Activated B cell treated with CpG ODN at 0.5 μM for 24 hours (primary cell): ENCODE data around the gene DENND6B. TPM values are rescaled to one million over a fixed set of nuclear protein-coding genes. Genes with fewer than 3 reads are reported as not detected.

Experiments used
- ATAC-seq: fragments of 200-7000 bp; cut with Tn5 transposase; one replicate; pipeline ENCODE4 v1.10.0; 2021; ENCODE audit warnings: low read depth, mild to moderate bottlenecking, moderate library complexity
- CTCF ChIA-PET: fragments of 350-600 bp; sonication (Branson Sonifier 250); formaldehyde crosslinking; loops from one replicate; lab custom pipeline; 2021; ENCODE audit warnings: antibody characterized with exemption; lab: Charles Lee
- POLR2A ChIA-PET: fragments of 350-600 bp; sonication (Branson Sonifier 250); formaldehyde crosslinking; loops from one replicate; lab custom pipeline; 2021; ENCODE audit warnings: antibody characterized with exemption; lab: Charles Lee
- DNase-seq: peaks from one replicate; pipeline ENCODE4 v3.0.0; 2022
- H3K27ac Mint-ChIP-seq: one replicate; pipeline ENCODE4 v1.8.0; 2020; ENCODE audit warnings: mixed read lengths
- H3K27me3 Mint-ChIP-seq: one replicate; pipeline ENCODE4 v1.8.0; 2021; ENCODE audit warnings: mixed read lengths
- H3K36me3 Mint-ChIP-seq: one replicate; pipeline ENCODE4 v1.8.0; 2021; ENCODE audit warnings: low read depth, mixed read lengths
- H3K4me1 Mint-ChIP-seq: one replicate; pipeline ENCODE4 v1.8.0; 2021; ENCODE audit warnings: mixed read lengths
- H3K4me3 Mint-ChIP-seq: one replicate; pipeline ENCODE4 v1.8.0; 2020; ENCODE audit warnings: mild to moderate bottlenecking, mixed read lengths
- H3K9me3 Mint-ChIP-seq: one replicate; pipeline ENCODE4 v1.8.0; 2020; ENCODE audit warnings: mixed read lengths
- intact Hi-C: fragments of 100-400 bp; cut with micrococcal nuclease; formaldehyde crosslinking; loops from one replicate; pipeline ENCODE4 v1.15.1; 2024
- total RNA-seq: library from RNA; stranded (reverse); gene quantifications from 2 replicates; pipeline ENCODE4 v1.2.3, GENCODE V29; 2022
- TF ChIP-seq, protein P1 (sequence below): fragments of 200-600 bp; IDR thresholded peaks from one replicate; pipeline ENCODE4 v1.8.0; 2022; ENCODE audit warnings: antibody characterized with exemption, mild to moderate bottlenecking

The DENND6B gene
- total RNA-seq, 1 donor from 2014 or later: 5.2 TPM

DNA sequence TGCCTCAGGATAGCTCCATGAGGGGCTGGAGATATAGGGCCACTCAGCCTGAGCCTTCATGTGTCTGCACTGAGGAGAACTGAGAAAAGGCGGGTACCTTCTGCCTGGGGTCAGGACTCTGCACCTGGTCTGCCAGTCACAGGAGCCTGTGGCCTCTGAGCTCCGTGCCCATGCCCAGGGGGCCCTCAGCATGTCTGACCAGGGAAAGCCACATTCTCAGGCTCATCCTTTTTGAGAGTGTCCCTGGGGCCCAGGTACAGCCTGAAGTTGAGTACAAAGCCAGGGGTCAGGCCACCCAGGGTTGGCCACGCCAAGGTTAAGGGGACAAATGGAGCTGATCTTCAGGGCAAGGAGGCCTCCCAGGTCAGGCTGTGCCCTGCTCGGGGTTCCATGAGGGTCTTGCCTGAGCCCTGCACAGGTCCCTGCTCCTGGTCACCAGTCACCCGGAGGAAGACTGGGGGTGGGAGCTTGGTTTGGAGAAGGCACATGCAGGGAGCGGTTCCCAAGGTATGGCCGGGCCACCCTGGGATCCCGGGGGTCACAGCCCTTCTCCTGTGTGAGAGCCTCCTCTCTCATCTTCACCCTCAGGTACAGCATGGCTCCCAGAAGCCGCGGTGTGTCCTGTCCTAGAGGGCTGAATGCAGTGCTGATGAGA lies 6.0 kb downstream of the DENND6B start:
- ChIA-PET CTCF (interaction anchor here (1.1 to 1.2 kb wide), 2 partner anchors 15 to 44 kb away, joined by 3 read pairs; no protein-coding TSS in a partner anchor), POLR2A (interaction anchor here (0.8 to 2.0 kb wide), 3 partner anchors 13 to 44 kb away, joined by 3 to 8 read pairs (median 5); partner anchors contain the start of gene PLXNB2)
- H3K4me3 Mint-ChIP-seq: no peak overlapping the region
- ATAC-seq: no peak
- no peak overlapping the region for H3K27ac Mint-ChIP-seq
- no peak for DNase-seq
- peaks cover 3% of the 10 kb centered on the region for H3K27me3 Mint-ChIP-seq
- intact Hi-C loops: no loop called here
- peaks cover 32% of the 10 kb centered on the region for H3K4me1 Mint-ChIP-seq
- H3K9me3 Mint-ChIP-seq: no peaks in the 10 kb centered on the region
- H3K36me3 Mint-ChIP-seq: no peaks in the 10 kb centered on the region
- TF ChIP-seq, protein P1, sequence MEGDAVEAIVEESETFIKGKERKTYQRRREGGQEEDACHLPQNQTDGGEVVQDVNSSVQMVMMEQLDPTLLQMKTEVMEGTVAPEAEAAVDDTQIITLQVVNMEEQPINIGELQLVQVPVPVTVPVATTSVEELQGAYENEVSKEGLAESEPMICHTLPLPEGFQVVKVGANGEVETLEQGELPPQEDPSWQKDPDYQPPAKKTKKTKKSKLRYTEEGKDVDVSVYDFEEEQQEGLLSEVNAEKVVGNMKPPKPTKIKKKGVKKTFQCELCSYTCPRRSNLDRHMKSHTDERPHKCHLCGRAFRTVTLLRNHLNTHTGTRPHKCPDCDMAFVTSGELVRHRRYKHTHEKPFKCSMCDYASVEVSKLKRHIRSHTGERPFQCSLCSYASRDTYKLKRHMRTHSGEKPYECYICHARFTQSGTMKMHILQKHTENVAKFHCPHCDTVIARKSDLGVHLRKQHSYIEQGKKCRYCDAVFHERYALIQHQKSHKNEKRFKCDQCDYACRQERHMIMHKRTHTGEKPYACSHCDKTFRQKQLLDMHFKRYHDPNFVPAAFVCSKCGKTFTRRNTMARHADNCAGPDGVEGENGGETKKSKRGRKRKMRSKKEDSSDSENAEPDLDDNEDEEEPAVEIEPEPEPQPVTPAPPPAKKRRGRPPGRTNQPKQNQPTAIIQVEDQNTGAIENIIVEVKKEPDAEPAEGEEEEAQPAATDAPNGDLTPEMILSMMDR: no peak

DNA sequence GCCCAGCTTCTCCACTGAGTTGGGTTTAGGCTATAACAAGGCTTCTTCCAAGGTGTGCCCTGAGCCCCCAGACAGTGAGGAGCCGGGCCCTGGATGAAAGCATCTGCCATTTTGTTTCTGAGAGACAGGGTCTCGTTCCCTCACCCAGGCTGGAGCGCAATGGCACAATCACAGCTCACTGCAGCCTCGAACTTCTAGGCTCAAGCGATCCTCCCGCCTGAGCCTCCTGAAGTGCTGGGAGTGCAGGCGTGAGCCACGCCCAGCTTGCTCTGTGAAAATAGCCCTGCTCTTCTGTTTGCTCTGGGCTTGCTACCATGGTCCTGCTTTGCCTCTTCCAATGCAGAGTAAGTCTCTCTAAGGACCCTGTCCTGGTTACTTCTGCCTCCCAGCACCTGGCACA lies 6.7 kb downstream of the DENND6B start:
- intact Hi-C loops: no loop called here
- H3K27ac Mint-ChIP-seq: no peak overlapping the region

DNA sequence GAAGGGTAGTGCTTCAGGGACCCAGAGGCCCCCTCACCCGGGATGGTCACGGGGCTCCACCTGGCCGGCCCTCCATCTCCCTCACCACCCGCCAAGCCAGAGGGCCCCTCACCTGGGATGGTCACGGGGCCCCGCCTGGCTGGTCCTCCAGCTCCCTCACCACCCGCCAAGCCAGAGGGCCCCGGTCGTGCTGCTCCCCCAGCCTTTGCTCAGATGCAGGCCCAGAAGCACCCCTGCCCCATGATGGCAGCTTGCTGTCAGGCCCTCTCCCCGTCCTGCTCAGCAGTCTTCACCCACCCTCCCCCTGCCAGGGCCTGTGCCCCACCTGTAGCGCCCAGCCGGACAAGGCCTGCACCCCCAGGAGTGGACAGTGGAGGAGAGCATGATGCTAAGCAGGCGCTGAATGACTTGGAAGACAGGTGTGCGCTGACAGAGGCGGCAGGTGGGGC lies 7.3 kb downstream of the DENND6B start:
- POLR2A ChIA-PET: interaction anchor here (0.8 to 2.0 kb wide), 3 partner anchors 12 to 17 kb away, joined by 3 to 8 read pairs (median 4); partner anchors contain the start of gene PLXNB2
- H3K36me3 Mint-ChIP-seq: no peaks in the 10 kb centered on the region
- no peak overlapping the region for H3K4me3 Mint-ChIP-seq
- intact Hi-C loops: no loop called here
- TF ChIP-seq, protein P1: no peak
- no peaks in the 10 kb centered on the region for H3K27me3 Mint-ChIP-seq
- H3K9me3 Mint-ChIP-seq: no peaks in the 10 kb centered on the region
- peaks cover 42% of the 10 kb centered on the region for H3K4me1 Mint-ChIP-seq
- DNase-seq (no peak), ATAC-seq (no peak)
- H3K27ac Mint-ChIP-seq: no peak overlapping the region
- CTCF ChIA-PET: interaction anchor here (0.5 to 1.2 kb wide), 3 partner anchors 13 to 46 kb away, joined by 3 read pairs; no protein-coding TSS in a partner anchor

More for the DNA sequence above, 6.7 kb downstream of the DENND6B start:
- ChIA-PET POLR2A (interaction anchor here (0.8 to 2.0 kb wide), 4 partner anchors 13 to 43 kb away, joined by 3 to 8 read pairs (median 4); partner anchors contain the start of gene PLXNB2), CTCF (interaction anchor here (1.1 to 1.2 kb wide), 2 partner anchors 14 to 44 kb away, joined by 3 read pairs; no protein-coding TSS in a partner anchor)
- H3K4me3 Mint-ChIP-seq: no peak overlapping the region
- H3K4me1 Mint-ChIP-seq: peaks cover 36% of the 10 kb centered on the region
- TF ChIP-seq, protein P1: no peak
- DNase-seq (no peak), ATAC-seq (no peak)
- H3K27me3 Mint-ChIP-seq: no peaks in the 10 kb centered on the region
- H3K36me3 Mint-ChIP-seq: no peaks in the 10 kb centered on the region
- no peaks in the 10 kb centered on the region for H3K9me3 Mint-ChIP-seq

DNA sequence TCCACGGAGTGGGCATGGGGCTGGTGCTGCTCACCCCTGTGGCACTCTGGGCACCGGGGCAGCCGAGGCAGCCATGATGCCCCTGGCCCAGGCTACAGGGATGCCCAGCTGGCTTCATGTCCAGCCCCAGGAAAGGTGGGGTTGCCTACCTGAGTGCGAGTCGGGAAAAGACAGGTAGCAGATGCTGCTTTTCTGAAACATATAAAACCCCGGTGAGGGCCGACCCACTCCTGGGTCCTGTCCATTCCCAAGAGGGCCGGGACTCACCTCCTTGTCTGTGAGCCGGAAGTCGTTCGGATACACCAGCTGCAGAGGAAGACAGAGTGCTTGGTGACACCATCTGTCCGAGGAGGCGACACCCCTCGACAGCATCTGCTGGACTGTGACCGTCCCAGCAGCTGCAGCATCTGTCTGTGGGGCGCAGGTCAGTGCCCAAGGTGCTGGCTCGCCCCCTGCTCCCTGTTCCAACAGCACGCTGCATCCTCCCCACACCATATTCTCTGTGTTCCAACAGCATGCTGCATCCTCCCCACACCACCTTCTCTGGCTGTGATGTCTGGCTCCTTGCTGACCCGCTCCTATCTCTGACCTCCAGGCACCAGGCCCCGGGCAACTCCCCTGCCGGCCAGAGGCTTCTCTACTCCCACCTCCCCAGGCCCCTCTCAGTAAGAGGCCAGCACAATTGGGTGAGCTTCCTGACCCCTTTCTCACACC lies 8.0 kb downstream of the DENND6B start:
- intact Hi-C loops: loop anchor here (1.0 kb wide), 1 partner anchor 15 kb away; no protein-coding TSS in a partner anchor
- Mint-ChIP-seq H3K4me3 (no peak overlapping the region), H3K9me3 (no peaks in the 10 kb centered on the region), H3K27ac (no peak overlapping the region), H3K27me3 (no peaks in the 10 kb centered on the region), H3K36me3 (no peaks in the 10 kb centered on the region), H3K4me1 (peaks cover 49% of the 10 kb centered on the region)
- CTCF ChIA-PET: interaction anchor here (0.5 kb wide), 1 partner anchor 46 kb away, joined by 3 read pairs; no protein-coding TSS in a partner anchor
- DNase-seq: no peak
- POLR2A ChIA-PET: interaction anchor here (0.5 to 0.8 kb wide), 2 partner anchors 12 to 22 kb away, joined by 4 to 5 read pairs; partner anchors contain the start of gene PLXNB2
- TF ChIP-seq, protein P1: no peak
- no peak for ATAC-seq
